SW 1271 (cell line): ENCODE data around the gene ATP6V1C2.
"Not testable (repeated sequence)": the region's sequence is repeated elsewhere in the genome, so short reads cannot be mapped to it uniquely, and the experiment has no call there.

Experiments
- DNase-seq, 2 experiments: peaks; one replicate each; lab custom pipeline; 2025; lab: John Stamatoyannopoulos, UW

ATP6V1C2 gene

GRCh38 chr2:10786240-10786982 lies 65.0 kb downstream of the ATP6V1C2 start:
- DNase-seq = no peak

GRCh38 chr2:10787176-10787968 lies 65.9 kb downstream of the ATP6V1C2 start:
- no peak for DNase-seq

GRCh38 chr2:10788855-10789254 lies 67.4 kb downstream of the ATP6V1C2 start:
- DNase-seq = no peak

GRCh38 chr2:10790228-10790973 lies 69.0 kb downstream of the ATP6V1C2 start:
- no peak for DNase-seq

- DNase-seq = no peak
Observed at GRCh38 chr2:10792001-10792634, 70.7 kb downstream of the ATP6V1C2 start.

- no peak for DNase-seq
Observed at GRCh38 chr2:10792660-10793400, 71.4 kb downstream of the ATP6V1C2 start.

- DNase-seq = no peak
Observed at GRCh38 chr2:10793816-10794215, 72.4 kb downstream of the ATP6V1C2 start.

GRCh38 chr2:10794876-10795275 lies 73.4 kb downstream of the ATP6V1C2 start:
- DNase-seq = no peak

GRCh38 chr2:10795508-10796046 lies 74.1 kb downstream of the ATP6V1C2 start:
- DNase-seq = no peak

GRCh38 chr2:10796703-10797102 lies 75.3 kb downstream of the ATP6V1C2 start:
- no peak for DNase-seq

GRCh38 chr2:10798783-10799182 lies 77.4 kb downstream of the ATP6V1C2 start:
- DNase-seq = no peak

GRCh38 chr2:10800163-10800562 lies 78.7 kb downstream of the ATP6V1C2 start:
- DNase-seq = no peak

- no peak for DNase-seq
Observed at GRCh38 chr2:10802657-10803056, 81.2 kb downstream of the ATP6V1C2 start.

- DNase-seq = not testable (repeated sequence)
Observed at GRCh38 chr2:10805990-10806389, 84.6 kb downstream of the ATP6V1C2 start.

GRCh38 chr2:10806543-10806942 lies 85.1 kb downstream of the ATP6V1C2 start:
- DNase-seq = no peak

- DNase-seq = no peak
Observed at GRCh38 chr2:10810202-10811161, 89.1 kb downstream of the ATP6V1C2 start.

GRCh38 chr2:10811517-10811916 lies 90.1 kb downstream of the ATP6V1C2 start:
- DNase-seq = no peak

GRCh38 chr2:10812362-10813162 lies 91.1 kb downstream of the ATP6V1C2 start, which contains the start of gene PDIA6:
Gene PDIA6 (minus strand): TSS chr2:10812785. CDS start chr2:10812696, 89 bp downstream.
- peak; percentile 88 to 92 for DNase-seq
